Osteoblast (primary cell): ENCODE data around the gene UXT. TPM values are rescaled to one million over a fixed set of nuclear protein-coding genes. Genes with fewer than 3 reads are reported as not detected.

Experiments used
- DNase-seq: peaks from one replicate; pipeline ENCODE4 v3.0.0; 2011; ENCODE audit warnings: low spot score, mixed read lengths; ENCODE audit not compliant: insufficient read length; ENCODE audit errors: missing footprints
- H2AFZ ChIP-seq: 2 replicates; pipeline ENCODE4 v1.6.0; 2011; ENCODE audit warnings: mild to moderate bottlenecking, low read length
- H3K27ac ChIP-seq: 2 replicates; pipeline ENCODE4 v1.5.1; 2011; ENCODE audit warnings: mild to moderate bottlenecking, low read depth, low read length, moderate library complexity
- H3K27me3 ChIP-seq: 2 replicates; pipeline ENCODE4 v1.6.0; 2012; ENCODE audit warnings: mild to moderate bottlenecking, control low read depth, inconsistent platforms, low read length, moderate library complexity; ENCODE audit not compliant: insufficient read depth
- H3K36me3 ChIP-seq: 2 replicates; pipeline ENCODE4 v1.5.1; 2011; ENCODE audit warnings: mild to moderate bottlenecking, low read length, control low read depth, moderate library complexity; ENCODE audit not compliant: insufficient read depth
- H3K4me1 ChIP-seq: 2 replicates; pipeline ENCODE4 v1.5.1; 2011; ENCODE audit warnings: mild to moderate bottlenecking, low read length, control low read depth, moderate library complexity; ENCODE audit not compliant: insufficient read depth
- H3K4me2 ChIP-seq: 2 replicates; pipeline ENCODE4 v1.6.0; 2011; ENCODE audit warnings: mild to moderate bottlenecking, low read length; ENCODE audit not compliant: insufficient read depth
- H3K4me3 ChIP-seq: fragments of 200-600 bp; sonication (generic); 3 replicates; pipeline ENCODE4 v1.5.1; 2012; ENCODE audit warnings: mild to moderate bottlenecking, low read length, inconsistent platforms; ENCODE audit not compliant: insufficient read depth
- H3K79me2 ChIP-seq: 2 replicates; pipeline ENCODE4 v1.6.0; 2012; ENCODE audit warnings: mild to moderate bottlenecking, low read length, control low read depth, inconsistent platforms; ENCODE audit not compliant: insufficient read depth
- H3K9me3 ChIP-seq: 2 replicates; pipeline ENCODE4 v1.5.1; 2011; ENCODE audit warnings: low read depth, low read length, control low read depth
- H4K20me1 ChIP-seq: 2 replicates; pipeline ENCODE4 v1.6.0; 2012; ENCODE audit warnings: mild to moderate bottlenecking, low read length, control low read depth; ENCODE audit not compliant: insufficient read depth
- CTCF ChIP-seq: IDR thresholded peaks from 2 replicates; pipeline ENCODE4 v1.5.1; 2011; ENCODE audit warnings: mild to moderate bottlenecking, low read depth, low read length, moderate library complexity; ENCODE audit errors: extremely low read depth
- total RNA-seq: library from RNA; depleted of rRNA; stranded (reverse); fragments of >200 nt; gene quantifications from 2 replicates; pipeline ENCODE4 v1.2.3, GENCODE V29; 2012

Gene UXT
- total RNA-seq, 1 donor, result 93.4 TPM

- H2AFZ ChIP-seq, result no peak overlapping the region
- H3K4me3 ChIP-seq, result no peak overlapping the region
- no peak for TF ChIP-seq CTCF
- H3K36me3 ChIP-seq, result no peaks in the 10 kb centered on the region
- H3K9me3 ChIP-seq, result no peaks in the 10 kb centered on the region
- H3K4me2 ChIP-seq, result no peak overlapping the region
- no peaks in the 10 kb centered on the region for H4K20me1 ChIP-seq
- H3K27ac ChIP-seq, result no peak overlapping the region
- H3K27me3 ChIP-seq, result no peaks in the 10 kb centered on the region
- H3K4me1 ChIP-seq, result no peaks in the 10 kb centered on the region
- no peaks in the 10 kb centered on the region for H3K79me2 ChIP-seq
- DNase-seq, result no peak
Measured at GRCh38 chrX:47611489-47611888, 47.5 kb downstream of the UXT start.

- no peak overlapping the region for H3K4me2 ChIP-seq
- H3K4me1 ChIP-seq, result no peaks in the 10 kb centered on the region
- TF ChIP-seq CTCF, result no peak
- H3K9me3 ChIP-seq, result no peaks in the 10 kb centered on the region
- H3K27me3 ChIP-seq, result no peaks in the 10 kb centered on the region
- H3K27ac ChIP-seq, result no peak overlapping the region
- no peaks in the 10 kb centered on the region for H3K36me3 ChIP-seq
- no peak overlapping the region for H3K4me3 ChIP-seq
- no peaks in the 10 kb centered on the region for H3K79me2 ChIP-seq
- no peak for DNase-seq
- H2AFZ ChIP-seq, result no peak overlapping the region
- no peaks in the 10 kb centered on the region for H4K20me1 ChIP-seq
Measured at GRCh38 chrX:47610511-47610910, 48.5 kb downstream of the UXT start.

- no peaks in the 10 kb centered on the region for H3K4me1 ChIP-seq
- H3K27ac ChIP-seq, result no peak overlapping the region
- H2AFZ ChIP-seq, result no peak overlapping the region
Measured at GRCh38 chrX:47608130-47608810, 50.7 kb downstream of the UXT start.

GRCh38 chrX:47607091-47607490 lies 51.9 kb downstream of the UXT start:
- Histone ChIP-seq H3K4me2 (no peak overlapping the region), H3K4me3 (no peak overlapping the region), H3K27ac (no peak overlapping the region), H3K4me1 (no peaks in the 10 kb centered on the region), H3K9me3 (no peaks in the 10 kb centered on the region), H4K20me1 (no peaks in the 10 kb centered on the region), H2AFZ (no peak overlapping the region), H3K27me3 (peaks cover 4% of the 10 kb centered on the region), H3K36me3 (no peaks in the 10 kb centered on the region), H3K79me2 (no peaks in the 10 kb centered on the region)
- TF ChIP-seq CTCF, result no peak
- no peak for DNase-seq

More at GRCh38 chrX:47608130-47608810, 50.7 kb downstream of the UXT start:
- Histone ChIP-seq H3K79me2 (no peaks in the 10 kb centered on the region), H4K20me1 (no peaks in the 10 kb centered on the region), H3K36me3 (no peaks in the 10 kb centered on the region), H3K9me3 (no peaks in the 10 kb centered on the region), H3K4me2 (no peak overlapping the region), H3K27me3 (peaks cover 4% of the 10 kb centered on the region), H3K4me3 (no peak overlapping the region)
- TF ChIP-seq CTCF, result no peak
- DNase-seq, result no peak
